Bronchial epithelial cell (primary cell): Measurements from ENCODE around the gene NR1H4. TPM values are rescaled to one million over a fixed set of nuclear protein-coding genes. Genes with fewer than 3 reads are reported as not detected.

Experiments
- DNase-seq: peaks from one replicate; pipeline ENCODE4 v3.0.0-alpha.2; 2010; ENCODE audit warnings: low read depth
- FAIRE-seq: peaks from 2 replicates; lab custom pipeline; 2011; peaks lifted over from hg19 to GRCh38; lab: Jason Lieb, UNC
- H3K27me3 ChIP-seq: 2 replicates; pipeline ENCODE4 v1.5.1; 2011; ENCODE audit warnings: low read length; ENCODE audit not compliant: control insufficient read depth, insufficient read depth
- H3K36me3 ChIP-seq: 2 replicates; pipeline ENCODE4 v1.5.1; 2011; ENCODE audit warnings: low read length; ENCODE audit not compliant: control insufficient read depth, insufficient read depth
- H3K4me3 ChIP-seq: 2 replicates; pipeline ENCODE4 v1.5.1; 2011; ENCODE audit warnings: mild to moderate bottlenecking, low read depth, low read length, control low read depth
- CTCF ChIP-seq: IDR thresholded peaks from 2 replicates; pipeline ENCODE4 v1.5.1; 2011; ENCODE audit warnings: mild to moderate bottlenecking, moderate library complexity, low read length, control low read depth, inconsistent platforms; ENCODE audit not compliant: insufficient read depth, severe bottlenecking
- total RNA-seq: library from RNA; depleted of rRNA; stranded (reverse); fragments of >200 nt; gene quantifications from 2 replicates; pipeline ENCODE4 v1.2.1, GENCODE V29; 2014

NR1H4 gene
- total RNA-seq, 1 donor from 2014 or later = not detected

DNA sequence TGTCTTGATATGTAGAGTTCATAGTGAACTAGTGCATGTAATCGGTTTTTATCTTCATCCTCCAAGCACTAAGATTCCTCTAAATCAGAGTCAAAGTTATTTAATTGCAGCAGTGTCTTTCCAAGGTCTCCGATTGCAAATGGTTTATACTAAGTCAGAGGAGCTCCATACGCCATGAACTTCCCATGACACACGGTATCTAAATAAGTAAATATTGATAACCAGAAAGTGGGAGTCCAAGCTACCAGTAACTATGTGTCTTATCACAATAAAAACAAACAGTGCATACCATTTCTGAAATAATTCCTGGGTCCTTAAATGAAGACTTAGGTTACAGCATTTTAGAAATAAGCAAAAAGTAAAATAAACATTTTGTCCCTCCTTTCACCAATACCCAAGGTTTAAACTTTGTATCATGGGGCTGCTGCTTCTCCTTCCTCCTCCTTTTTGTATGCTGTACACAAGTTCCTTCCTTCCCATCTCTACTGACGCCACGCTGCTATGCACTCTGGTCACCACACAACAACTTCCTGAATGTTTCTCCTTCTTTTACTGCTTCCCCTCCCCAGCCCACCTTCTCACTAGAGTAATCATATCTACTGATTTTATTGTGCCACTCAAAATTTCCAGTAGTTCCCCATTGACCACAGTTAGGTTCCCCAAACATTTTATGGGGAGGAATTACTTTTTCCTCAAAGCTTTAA, 10.7 kb downstream of the NR1H4 start:
- Histone ChIP-seq H3K4me3 (no peak overlapping the region), H3K27me3 (no peaks in the 10 kb centered on the region), H3K36me3 (no peaks in the 10 kb centered on the region)
- DNase-seq (no peak), FAIRE-seq (no peak)
- TF ChIP-seq CTCF = no peak

- no peak for TF ChIP-seq CTCF
- no peaks in the 10 kb centered on the region for H3K27me3 ChIP-seq
- no peak for DNase-seq
- FAIRE-seq = no peak
- no peaks in the 10 kb centered on the region for H3K36me3 ChIP-seq
- no peak overlapping the region for H3K4me3 ChIP-seq
Observed at GRCh38 chr12:100484891-100485471, 11.3 kb downstream of the NR1H4 start.

DNA sequence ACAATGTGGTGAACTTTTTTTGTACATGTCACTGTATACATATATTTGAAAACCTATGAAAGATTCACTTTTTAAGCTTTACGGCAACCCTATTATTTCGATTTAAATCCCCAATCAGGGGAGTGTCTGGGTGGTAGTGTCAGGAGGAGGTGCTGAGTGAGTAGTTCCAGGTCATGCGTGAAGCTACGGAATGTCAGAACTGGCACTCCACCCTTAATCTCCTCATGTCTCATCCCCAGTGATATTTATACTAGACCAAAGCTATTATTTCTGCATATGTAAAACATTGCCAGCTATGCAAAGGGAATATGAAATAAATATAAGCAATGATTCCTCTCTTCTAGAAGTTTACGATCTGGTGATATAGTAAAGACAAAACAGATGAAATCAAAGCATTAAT, 12.3 kb downstream of the NR1H4 start:
- DNase-seq = no peak
- Histone ChIP-seq H3K27me3 (no peaks in the 10 kb centered on the region), H3K36me3 (no peaks in the 10 kb centered on the region), H3K4me3 (no peak overlapping the region)
- TF ChIP-seq CTCF = no peak
- FAIRE-seq = no peak

DNA sequence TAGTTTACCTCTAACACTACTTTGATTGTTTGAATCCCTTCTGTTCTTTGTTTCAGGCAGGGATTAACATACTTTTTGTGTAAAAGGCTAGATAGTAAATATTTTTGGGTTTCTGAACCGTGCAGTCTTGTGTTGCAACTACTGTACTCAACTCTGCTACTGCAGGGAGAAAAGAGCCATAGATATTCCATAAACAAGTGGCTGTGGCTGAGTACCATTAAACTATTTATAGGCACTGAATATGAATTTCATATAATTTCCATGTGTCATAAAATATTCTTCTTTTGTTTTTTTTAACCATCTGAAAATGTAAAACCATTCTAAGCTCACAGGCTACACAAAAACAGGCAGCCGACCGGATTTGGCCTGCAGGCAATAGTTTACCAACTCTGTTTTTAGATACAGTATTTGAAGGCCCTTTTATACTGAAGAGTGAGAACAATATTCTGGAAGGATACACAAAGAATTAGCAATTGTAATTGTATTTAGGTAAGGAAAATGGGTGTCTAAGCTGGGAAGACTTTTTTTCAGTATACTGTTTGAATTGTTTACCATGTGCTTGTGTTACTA, 15.7 kb downstream of the NR1H4 start:
- TF ChIP-seq CTCF = no peak
- no peak for DNase-seq
- Histone ChIP-seq H3K36me3 (no peaks in the 10 kb centered on the region), H3K27me3 (no peaks in the 10 kb centered on the region), H3K4me3 (no peak overlapping the region)
- no peak for FAIRE-seq

DNA sequence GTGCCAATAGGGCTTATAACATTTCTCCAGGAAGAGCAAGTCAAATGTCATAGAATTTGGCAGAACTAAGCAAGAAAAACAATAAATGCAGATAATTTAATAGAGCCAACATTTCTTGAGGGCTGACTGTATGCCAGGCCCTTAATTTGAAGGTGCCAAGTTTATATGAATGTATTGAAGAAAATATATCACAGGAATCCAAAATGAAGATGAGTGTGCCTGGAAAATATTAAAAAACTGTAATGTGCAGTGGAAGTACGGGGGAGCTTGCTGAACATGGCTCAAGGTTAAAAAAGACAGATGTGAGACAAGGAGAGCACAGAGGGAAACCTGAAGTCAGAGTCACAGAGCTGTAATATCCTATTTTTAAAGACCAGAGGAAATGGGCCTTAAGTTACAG, 16.4 kb downstream of the NR1H4 start:
- FAIRE-seq (no peak), DNase-seq (no peak)
- no peak for TF ChIP-seq CTCF
- no peak overlapping the region for H3K4me3 ChIP-seq
- H3K36me3 ChIP-seq = no peaks in the 10 kb centered on the region
- no peaks in the 10 kb centered on the region for H3K27me3 ChIP-seq

DNA sequence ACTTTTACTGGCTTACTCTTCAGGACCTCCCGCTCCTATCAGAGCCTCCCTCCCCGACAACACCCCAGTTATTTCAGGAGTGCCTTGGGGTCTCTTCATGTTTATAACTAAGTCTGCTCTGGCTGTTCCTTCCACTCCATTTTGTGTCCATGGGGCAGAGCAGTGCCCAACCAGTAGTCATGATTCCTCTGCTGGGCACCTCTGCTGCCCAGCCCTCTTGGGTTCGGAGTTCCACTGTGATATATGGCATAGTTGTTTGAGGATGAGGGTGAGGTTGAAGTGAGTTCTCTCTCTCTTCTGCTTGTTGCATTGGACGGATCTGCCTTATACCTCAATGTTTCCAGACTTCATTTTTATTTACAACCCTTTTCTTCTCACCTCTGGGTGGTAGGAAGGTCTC, 17.4 kb downstream of the NR1H4 start:
- no peak for TF ChIP-seq CTCF
- DNase-seq (no peak), FAIRE-seq (no peak)
- Histone ChIP-seq H3K36me3 (no peaks in the 10 kb centered on the region), H3K27me3 (no peaks in the 10 kb centered on the region), H3K4me3 (no peak overlapping the region)
